GM13976 (cell line): Measurements from ENCODE around the gene MLXIP.

ENCODE experiments used
- DNase-seq: peaks from one replicate; pipeline ENCODE4 v3.0.0; 2012; ENCODE audit warnings: low spot score
- CTCF ChIP-seq: IDR thresholded peaks from 2 replicates; pipeline ENCODE4 v1.5.1; 2012; ENCODE audit warnings: borderline replicate concordance, mild to moderate bottlenecking; ENCODE audit not compliant: insufficient read depth; ENCODE audit errors: extremely low read depth, missing control alignments, control extremely low read depth
- in situ Hi-C: fragments of 300-500 bp; cut with MboI; formaldehyde crosslinking; loops from one replicate; pipeline ENCODE4 v1.12.0; 2022; ENCODE audit warnings: low sequenced_read_pairs, mixed read lengths, inconsistent platforms; ENCODE audit not compliant: unreplicated experiment

The MLXIP gene

GRCh38 chr12:122060081-122060501 is 18.5 kb upstream of the MLXIP start:
- DNase-seq: no peak
- no peak for TF ChIP-seq CTCF
- in situ Hi-C loops: no loop called here

- no peak for DNase-seq
- TF ChIP-seq CTCF: no peak
- in situ Hi-C loops: no loop called here
These were observed 17.3 kb upstream of the MLXIP start for GRCh38 chr12:122061253-122061652.

- in situ Hi-C loops: no loop called here
- DNase-seq: no peak
- TF ChIP-seq CTCF: no peak
These were observed 15.5 kb upstream of the MLXIP start for GRCh38 chr12:122062832-122063693.

- in situ Hi-C loops: no loop called here
- no peak for DNase-seq
- no peak for TF ChIP-seq CTCF
These were observed 14.9 kb upstream of the MLXIP start for GRCh38 chr12:122063694-122064024.

GRCh38 chr12:122064025-122064777 is 14.4 kb upstream of the MLXIP start:
- peak; percentile 71 for DNase-seq
- in situ Hi-C loops: no loop called here
- TF ChIP-seq CTCF: no peak

GRCh38 chr12:122064780-122065588 is 13.6 kb upstream of the MLXIP start:
- in situ Hi-C loops: no loop called here
- no peak for TF ChIP-seq CTCF
- no peak for DNase-seq
